Mesodermal cell (in vitro differentiated cells): ENCODE results near the gene PIK3R3.

ENCODE experiments used
- H3K27ac ChIP-seq: 2 replicates; pipeline ENCODE4 v1.7.0; 2013; ENCODE audit warnings: mild to moderate bottlenecking, low read depth, low read length, moderate library complexity; ENCODE audit not compliant: severe bottlenecking
- H3K36me3 ChIP-seq: 2 replicates; pipeline ENCODE4 v1.7.1; 2013; ENCODE audit warnings: mild to moderate bottlenecking, low read length, moderate library complexity; ENCODE audit not compliant: control insufficient read depth, insufficient read depth
- H3K4me1 ChIP-seq: one replicate; pipeline ENCODE4 v1.7.1; 2013; ENCODE audit warnings: mild to moderate bottlenecking, low read length; ENCODE audit not compliant: insufficient read depth, control insufficient read depth, poor library complexity, severe bottlenecking
- H3K4me3 ChIP-seq: 2 replicates; pipeline ENCODE4 v1.7.0; 2013; ENCODE audit warnings: low read length, control low read depth, mild to moderate bottlenecking; ENCODE audit not compliant: insufficient read depth, poor library complexity, severe bottlenecking; ENCODE audit errors: extremely low read depth
- H3K9me3 ChIP-seq: 2 replicates; pipeline ENCODE4 v1.7.1; 2013; ENCODE audit warnings: mild to moderate bottlenecking, low read length, moderate library complexity; ENCODE audit not compliant: control insufficient read depth
- WGBS, 2 experiments: methylation state at CpG; one replicate each; pipeline ENCODE4 v1.1.5; 2013; ENCODE audit warnings: missing lambda C conversion rate in 2 of 2; ENCODE audit not compliant: insufficient coverage in 2 of 2; 5-methylcytosine and 5-hydroxymethylcytosine counted together

Gene PIK3R3

GRCh38 chr1:46171871-46172270 is 39.4 kb upstream of the PIK3R3 start:
- H3K9me3 ChIP-seq, result no peaks in the 10 kb centered on the region
- no peaks in the 10 kb centered on the region for H3K36me3 ChIP-seq
- WGBS, 2 experiments, result 86 to 89% methylated on average over 2 to 4 of the region's 6 CpGs
- no peak overlapping the region for H3K4me3 ChIP-seq
- no peak overlapping the region for H3K27ac ChIP-seq
- peaks cover 20% of the 10 kb centered on the region for H3K4me1 ChIP-seq

GRCh38 chr1:46171351-46171750 is 38.9 kb upstream of the PIK3R3 start:
- WGBS, 2 experiments, result 91 to 96% methylated on average over 8 of the region's 8 CpGs
- Histone ChIP-seq H3K27ac (no peak overlapping the region), H3K4me3 (no peak overlapping the region), H3K36me3 (no peaks in the 10 kb centered on the region), H3K4me1 (peaks cover 20% of the 10 kb centered on the region), H3K9me3 (no peaks in the 10 kb centered on the region)

- no peaks in the 10 kb centered on the region for H3K36me3 ChIP-seq
- WGBS, 2 experiments, result 100% methylated on average over 1 to 2 of the region's 3 CpGs
- H3K4me3 ChIP-seq, result no peak overlapping the region
- no peaks in the 10 kb centered on the region for H3K9me3 ChIP-seq
- H3K27ac ChIP-seq, result no peak overlapping the region
- H3K4me1 ChIP-seq, result peaks cover 20% of the 10 kb centered on the region
Measured at GRCh38 chr1:46169811-46170454, 37.5 kb upstream of the PIK3R3 start.

GRCh38 chr1:46168477-46168876 is 36.0 kb upstream of the PIK3R3 start:
- Histone ChIP-seq H3K4me3 (no peak overlapping the region), H3K4me1 (peaks cover 6% of the 10 kb centered on the region), H3K9me3 (no peaks in the 10 kb centered on the region), H3K36me3 (no peaks in the 10 kb centered on the region), H3K27ac (no peak overlapping the region)
- 71% methylated on average over 1 of the region's 1 CpG; no CpG with 5 or more reads in 1 of the 2 experiments for WGBS, 2 experiments

GRCh38 chr1:46166521-46167462 is 34.4 kb upstream of the PIK3R3 start:
- no peak overlapping the region for H3K27ac ChIP-seq
- H3K9me3 ChIP-seq, result no peaks in the 10 kb centered on the region
- no peak overlapping the region for H3K4me3 ChIP-seq
- H3K4me1 ChIP-seq, result no peaks in the 10 kb centered on the region
- no peaks in the 10 kb centered on the region for H3K36me3 ChIP-seq
- WGBS, 2 experiments, result 89% methylated on average over 44 to 46 of the region's 47 CpGs

GRCh38 chr1:46160212-46160611 is 27.8 kb upstream of the PIK3R3 start:
- Histone ChIP-seq H3K4me1 (no peaks in the 10 kb centered on the region), H3K9me3 (no peaks in the 10 kb centered on the region)
- 80% methylated on average over 1 of the region's 1 CpG for WGBS, 2 experiments

GRCh38 chr1:46159516-46159915 is 27.1 kb upstream of the PIK3R3 start:
- no peaks in the 10 kb centered on the region for H3K4me1 ChIP-seq
- H3K36me3 ChIP-seq, result no peaks in the 10 kb centered on the region
- H3K27ac ChIP-seq, result no peak overlapping the region
- WGBS, 2 experiments, result 83 to 97% methylated on average over 3 of the region's 3 CpGs
- no peaks in the 10 kb centered on the region for H3K9me3 ChIP-seq
- no peak overlapping the region for H3K4me3 ChIP-seq

More at GRCh38 chr1:46160212-46160611, 27.8 kb upstream of the PIK3R3 start:
- no peaks in the 10 kb centered on the region for H3K36me3 ChIP-seq
- no peak overlapping the region for H3K27ac ChIP-seq
- H3K4me3 ChIP-seq, result no peak overlapping the region

GRCh38 chr1:46158312-46159281 is 26.2 kb upstream of the PIK3R3 start:
- Histone ChIP-seq H3K27ac (no peak overlapping the region), H3K9me3 (no peaks in the 10 kb centered on the region), H3K36me3 (no peaks in the 10 kb centered on the region), H3K4me1 (no peaks in the 10 kb centered on the region), H3K4me3 (no peak overlapping the region)
- 90 to 100% methylated on average over 6 to 11 of the region's 13 CpGs for WGBS, 2 experiments

GRCh38 chr1:46157916-46158311 is 25.5 kb upstream of the PIK3R3 start:
- no peaks in the 10 kb centered on the region for H3K9me3 ChIP-seq
- 92 to 100% methylated on average over 1 of the region's 1 CpG for WGBS, 2 experiments
- H3K36me3 ChIP-seq, result no peaks in the 10 kb centered on the region
- no peaks in the 10 kb centered on the region for H3K4me1 ChIP-seq
- H3K4me3 ChIP-seq, result no peak overlapping the region
- no peak overlapping the region for H3K27ac ChIP-seq

GRCh38 chr1:46153732-46154131 is 21.3 kb upstream of the PIK3R3 start:
- Histone ChIP-seq H3K4me3 (no peak overlapping the region), H3K27ac (no peak overlapping the region), H3K36me3 (no peaks in the 10 kb centered on the region), H3K9me3 (no peaks in the 10 kb centered on the region), H3K4me1 (peaks cover 5% of the 10 kb centered on the region)
- WGBS, 2 experiments, result 100% methylated on average over 1 of the region's 1 CpG; no CpG with 5 or more reads in 1 of the 2 experiments
